Measurements from ENCODE around the gene OSR1.
A peak's percentile ranks its signal among the peaks of the same experiment; 100 is the strongest.

OSR1 gene

DNA sequence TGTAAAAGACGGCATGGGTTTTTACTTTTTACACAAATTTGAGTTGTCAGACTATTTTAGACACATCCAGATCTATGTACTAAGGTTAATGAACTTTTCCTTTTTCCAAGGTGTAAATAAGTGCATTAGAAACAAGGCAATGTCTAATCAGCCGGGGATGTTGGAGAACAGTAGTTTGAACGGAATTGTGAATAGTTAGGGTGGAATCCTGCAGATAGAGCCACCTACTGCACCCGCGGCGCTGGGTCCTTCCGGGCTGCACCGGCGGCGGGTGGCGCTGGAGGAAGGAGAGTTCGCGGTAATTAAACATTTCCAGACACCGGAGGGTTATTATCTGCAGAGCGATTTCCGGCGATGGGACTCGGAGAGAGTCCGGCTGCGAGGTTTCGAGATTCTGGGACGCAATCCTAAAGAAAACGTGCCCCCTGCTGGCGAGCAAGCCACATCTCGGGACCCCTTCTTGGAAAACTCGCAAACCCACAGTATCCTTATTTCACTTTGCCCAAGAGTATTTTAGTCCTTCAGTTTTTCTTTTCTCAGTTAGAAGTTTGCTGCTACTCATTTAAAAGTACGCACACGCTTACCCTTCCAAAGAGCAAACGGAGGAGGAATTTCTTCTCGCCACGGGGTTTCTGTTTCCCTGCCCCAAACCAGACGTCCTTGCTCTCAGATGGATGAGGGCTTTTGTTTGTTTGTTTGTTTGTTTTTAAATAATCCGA is 4.5 kb upstream of the OSR1 start:
- peak overlapping the region; percentile 49 for H3K27ac ChIP-seq (ENCODE audit: poor library complexity, severe bottlenecking)
- no peaks in the 10 kb centered on the region for H3K4me1 ChIP-seq (ENCODE audit: insufficient read depth, poor library complexity, severe bottlenecking)
- H3K27me3 ChIP-seq (ENCODE audit: insufficient read depth, poor library complexity, severe bottlenecking) = no peaks in the 10 kb centered on the region
- ATAC-seq (ENCODE audit: low read depth) (peak; percentile 74), DNase-seq (ENCODE audit: low spot score) (no peak)
- H3K9me3 ChIP-seq (ENCODE audit: severe bottlenecking) = no peaks in the 10 kb centered on the region
- no peaks in the 10 kb centered on the region for H3K36me3 ChIP-seq (ENCODE audit: low read depth)
- TF ChIP-seq, protein P1, sequence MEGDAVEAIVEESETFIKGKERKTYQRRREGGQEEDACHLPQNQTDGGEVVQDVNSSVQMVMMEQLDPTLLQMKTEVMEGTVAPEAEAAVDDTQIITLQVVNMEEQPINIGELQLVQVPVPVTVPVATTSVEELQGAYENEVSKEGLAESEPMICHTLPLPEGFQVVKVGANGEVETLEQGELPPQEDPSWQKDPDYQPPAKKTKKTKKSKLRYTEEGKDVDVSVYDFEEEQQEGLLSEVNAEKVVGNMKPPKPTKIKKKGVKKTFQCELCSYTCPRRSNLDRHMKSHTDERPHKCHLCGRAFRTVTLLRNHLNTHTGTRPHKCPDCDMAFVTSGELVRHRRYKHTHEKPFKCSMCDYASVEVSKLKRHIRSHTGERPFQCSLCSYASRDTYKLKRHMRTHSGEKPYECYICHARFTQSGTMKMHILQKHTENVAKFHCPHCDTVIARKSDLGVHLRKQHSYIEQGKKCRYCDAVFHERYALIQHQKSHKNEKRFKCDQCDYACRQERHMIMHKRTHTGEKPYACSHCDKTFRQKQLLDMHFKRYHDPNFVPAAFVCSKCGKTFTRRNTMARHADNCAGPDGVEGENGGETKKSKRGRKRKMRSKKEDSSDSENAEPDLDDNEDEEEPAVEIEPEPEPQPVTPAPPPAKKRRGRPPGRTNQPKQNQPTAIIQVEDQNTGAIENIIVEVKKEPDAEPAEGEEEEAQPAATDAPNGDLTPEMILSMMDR (IDR thresholded peaks at IDR 0.05; ENCODE audit: poor library complexity, severe bottlenecking) = peak; percentile 91
- H3K4me3 ChIP-seq (ENCODE audit: severe bottlenecking) = peak overlapping the region; percentile 42

DNA sequence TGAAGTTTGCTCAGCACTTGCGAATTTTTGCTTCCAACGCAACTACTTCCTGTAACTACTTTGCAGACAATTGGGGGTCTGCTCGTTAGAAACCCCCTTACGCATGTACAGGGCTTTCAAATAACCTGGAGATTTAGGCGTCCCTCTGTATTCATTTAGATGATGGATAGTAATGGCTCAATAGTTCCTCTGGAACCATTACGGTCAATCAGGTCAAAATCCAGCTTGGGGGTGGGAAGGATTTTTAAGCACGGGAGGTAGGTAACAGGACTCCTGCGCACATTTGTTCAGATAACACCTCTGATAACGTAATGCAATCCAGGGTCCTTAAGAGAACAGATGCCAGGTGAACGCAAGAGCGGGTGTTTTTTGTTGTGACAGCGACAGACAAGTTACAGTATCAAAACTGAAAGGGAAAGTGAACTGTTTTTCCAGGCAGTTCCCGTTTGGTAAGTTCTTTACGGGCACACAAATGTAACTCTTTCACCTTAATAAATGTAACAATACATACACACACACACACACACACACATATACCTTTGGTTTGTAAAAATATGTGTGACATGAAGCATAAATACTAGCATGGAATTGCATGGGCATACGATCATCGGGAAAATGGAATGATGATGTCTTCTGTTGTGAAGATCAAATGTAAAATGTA is 3.8 kb upstream of the OSR1 start:
- no peak for DNase-seq (ENCODE audit: low spot score)

DNA sequence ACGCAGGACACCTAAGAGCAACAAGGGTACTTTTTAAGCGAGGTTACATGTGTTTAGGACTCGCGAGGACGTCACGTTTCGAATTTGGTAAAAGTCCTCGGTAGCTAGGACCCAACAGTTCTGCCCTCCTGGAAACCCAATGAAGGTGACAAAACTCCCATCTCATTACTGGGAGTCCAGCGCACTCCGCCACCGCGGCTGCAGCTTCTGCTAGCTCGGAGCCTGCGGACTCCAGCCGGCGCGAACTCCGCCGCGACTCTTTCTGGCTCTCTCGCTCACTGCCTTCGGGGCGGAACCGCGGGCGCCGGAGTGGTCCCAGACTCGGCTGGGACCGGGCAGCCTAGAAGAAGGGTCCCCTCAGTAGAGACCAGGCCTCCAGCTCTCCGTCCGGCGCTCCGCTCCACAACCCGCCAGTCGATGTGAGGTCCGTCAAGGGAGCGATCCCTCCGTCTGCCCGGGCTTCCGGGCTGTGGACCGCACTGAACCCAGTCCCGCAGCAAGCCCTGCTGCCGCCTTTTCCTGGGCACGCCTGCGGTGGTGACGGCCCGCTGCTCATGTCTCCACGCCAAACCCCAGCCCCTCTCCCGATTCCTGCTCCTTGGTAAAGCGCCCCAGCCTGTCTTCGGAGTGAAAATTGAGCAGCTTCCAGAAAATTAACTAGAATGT is 3.0 kb upstream of the OSR1 start:
- Histone ChIP-seq H3K4me1 (ENCODE audit: insufficient read depth, poor library complexity, severe bottlenecking) (no peaks in the 10 kb centered on the region), H3K27me3 (ENCODE audit: insufficient read depth, poor library complexity, severe bottlenecking) (no peaks in the 10 kb centered on the region), H3K4me3 (ENCODE audit: severe bottlenecking) (peak overlapping the region; percentile 42), H3K36me3 (ENCODE audit: low read depth) (no peaks in the 10 kb centered on the region), H3K27ac (ENCODE audit: poor library complexity, severe bottlenecking) (peak overlapping the region; percentile 49), H3K9me3 (ENCODE audit: severe bottlenecking) (no peaks in the 10 kb centered on the region)
- DNase-seq (ENCODE audit: low spot score) = no peak
- TF ChIP-seq, protein P1 (IDR thresholded peaks at IDR 0.05; ENCODE audit: poor library complexity, severe bottlenecking) = no peak
- no peak for ATAC-seq (ENCODE audit: low read depth)

More for the DNA sequence above, 3.8 kb upstream of the OSR1 start:
- no peaks in the 10 kb centered on the region for H3K9me3 ChIP-seq (ENCODE audit: severe bottlenecking)
- peak overlapping the region; percentile 49 for H3K27ac ChIP-seq (ENCODE audit: poor library complexity, severe bottlenecking)
- no peak; the same call in 2 of the 3 replicates for ATAC-seq (ENCODE audit: low read depth)
- H3K27me3 ChIP-seq (ENCODE audit: insufficient read depth, poor library complexity, severe bottlenecking) = no peaks in the 10 kb centered on the region
- peak overlapping the region; percentile 42 for H3K4me3 ChIP-seq (ENCODE audit: severe bottlenecking)
- H3K36me3 ChIP-seq (ENCODE audit: low read depth) = no peaks in the 10 kb centered on the region
- H3K4me1 ChIP-seq (ENCODE audit: insufficient read depth, poor library complexity, severe bottlenecking) = no peaks in the 10 kb centered on the region
- TF ChIP-seq, protein P1 (IDR thresholded peaks at IDR 0.05; ENCODE audit: poor library complexity, severe bottlenecking) = no peak

DNA sequence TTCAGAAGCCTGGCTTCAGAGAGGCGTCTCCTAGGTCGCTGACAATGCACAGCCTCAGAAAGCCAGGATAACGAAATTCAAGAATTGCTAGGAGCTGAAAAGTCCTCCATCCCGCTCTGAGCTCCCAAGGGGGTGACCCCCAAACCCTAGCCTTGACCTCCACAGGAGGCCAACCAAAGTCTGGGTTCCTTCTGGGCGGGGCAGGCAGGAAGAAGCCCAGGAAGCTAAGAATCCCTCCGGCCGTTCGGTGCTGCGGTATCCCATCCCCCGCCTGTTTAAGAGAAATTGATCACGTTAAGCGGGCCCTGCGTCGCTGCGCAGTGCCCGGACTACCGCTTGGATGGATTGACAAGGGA is 2.5 kb upstream of the OSR1 start:
- H3K4me1 ChIP-seq (ENCODE audit: insufficient read depth, poor library complexity, severe bottlenecking) = no peaks in the 10 kb centered on the region
- DNase-seq (ENCODE audit: low spot score) (no peak), ATAC-seq (ENCODE audit: low read depth) (no peak)
- H3K27me3 ChIP-seq (ENCODE audit: insufficient read depth, poor library complexity, severe bottlenecking) = no peaks in the 10 kb centered on the region
- H3K4me3 ChIP-seq (ENCODE audit: severe bottlenecking) = no peak overlapping the region
- H3K36me3 ChIP-seq (ENCODE audit: low read depth) = no peaks in the 10 kb centered on the region
- H3K9me3 ChIP-seq (ENCODE audit: severe bottlenecking) = no peaks in the 10 kb centered on the region
- no peak overlapping the region for H3K27ac ChIP-seq (ENCODE audit: poor library complexity, severe bottlenecking)
- TF ChIP-seq, protein P1 (IDR thresholded peaks at IDR 0.05; ENCODE audit: poor library complexity, severe bottlenecking) = no peak
